Heart left ventricle (tissue), 13 donors: Measurements from ENCODE around the gene RRBP1.

Experiments
- CTCF ChIP-seq, 12 donors: fragments of 200-600 bp; sonication (generic) in 4 of 12; IDR thresholded peaks; one replicate each; pipeline versions ENCODE4 v1.5.0 to v1.8.0; 2018 to 2022; ENCODE audit warnings: antibody characterized with exemption in 12 of 12, mild to moderate bottlenecking in 5 of 12
- POLR2A ChIP-seq, 2 donors: fragments of 450-650 bp; IDR thresholded peaks; one replicate each; pipeline ENCODE4 v1.6.1; 2017; ENCODE audit warnings: antibody characterized with exemption in 2 of 2, mild to moderate bottlenecking in 2 of 2, moderate library complexity in 2 of 2
- donor health status: ischemic (EF 13 %, LVEDD 7.1; RV severe dilation, severe dysfunction).
- donor health status: DM: no; HTN: yes; CAD: no.
- donor health status: DM: no; HTN: no; CAD: no.
- donor health status: ischemic (EF 25% LVEDD 6.9; RV normal size, moderate dysfunction).
- donor health status: ischemic (EF 25% LVEDD 5.7; RV mildly dilated, moderate dysfunction).
- donor health status: ischemic (EF 35%, LVEDD 5.7; RV mildly dilated, moderate dysfunction).
- donor health status: nonischemic (EF 11% LVEDD 7.7; RV severe dilation, severe dysfunction).
- donor health status: DM: yes; HTN: yes; CAD: no.
- donor health status: PGD.
- donor health status: ischemic (EF 29% LVEDD 5.4; RV normal size, mild dysfunction).
- donor health status: nonischemic (EF 23%, LVEDD 6.1; RV moderate dilation, normal function).

- TF ChIP-seq POLR2A (IDR thresholded peaks at IDR 0.05) (no peak), CTCF (IDR thresholded peaks at IDR 0.05) (no peak)
Measured at GRCh38 chr20:17711267-17711627, 29.2 kb upstream of the RRBP1 start.
